GM23338 (cell line): ENCODE results near the gene TBX1. TPM values are rescaled to one million over a fixed set of nuclear protein-coding genes. Genes with fewer than 3 reads are reported as not detected.

ENCODE experiments used
- ATAC-seq: fragments of 200-7000 bp; cut with Tn5 transposase; 3 replicates; pipeline ENCODE4 v1.9.1; 2020
- DNase-seq: peaks from one replicate; pipeline ENCODE4 v3.0.0-alpha.2; 2015; ENCODE audit warnings: low spot score
- H2AFZ ChIP-seq: fragments of 200-600 bp; sonication (generic); 2 replicates; pipeline ENCODE4 v1.8.0; 2016; ENCODE audit warnings: antibody characterized with exemption, mild to moderate bottlenecking, moderate library complexity
- H3F3A ChIP-seq: fragments of 200-600 bp; sonication (generic); replicated peaks from 2 replicates; pipeline ENCODE4 v1.8.0; 2017; ENCODE audit warnings: antibody characterized with exemption, mixed run types, low read depth
- H3K27ac ChIP-seq: fragments of 200-600 bp; sonication (generic); 2 replicates; pipeline ENCODE4 v1.6.1; 2016; ENCODE audit warnings: low read depth
- H3K27me3 ChIP-seq: fragments of 200-600 bp; sonication (generic); 2 replicates; pipeline ENCODE4 v1.8.0; 2016; ENCODE audit warnings: mild to moderate bottlenecking, mixed run types, moderate library complexity; ENCODE audit not compliant: insufficient read depth
- H3K36me3 ChIP-seq: fragments of 200-600 bp; sonication (generic); 2 replicates; pipeline ENCODE4 v1.8.0; 2016; ENCODE audit warnings: mild to moderate bottlenecking; ENCODE audit not compliant: insufficient read depth
- H3K4me1 ChIP-seq: fragments of 200-600 bp; sonication (generic); 2 replicates; pipeline ENCODE4 v1.8.0; 2016; ENCODE audit warnings: mild to moderate bottlenecking, moderate library complexity; ENCODE audit not compliant: insufficient read depth
- H3K4me2 ChIP-seq: fragments of 200-600 bp; sonication (generic); 2 replicates; pipeline ENCODE4 v1.7.1; 2017; ENCODE audit warnings: mixed run types
- H3K4me3 ChIP-seq: fragments of 200-600 bp; sonication (generic); 2 replicates; pipeline ENCODE4 v1.6.1; 2016; ENCODE audit warnings: mixed run types
- H3K79me2 ChIP-seq: fragments of 200-600 bp; sonication (generic); replicated peaks from 2 replicates; pipeline ENCODE4 v1.8.0; 2017; ENCODE audit warnings: mild to moderate bottlenecking; ENCODE audit not compliant: insufficient read depth
- H3K9me2 ChIP-seq: fragments of 200-600 bp; sonication (generic); 2 replicates; pipeline ENCODE4 v1.8.0; 2017; ENCODE audit not compliant: insufficient read depth
- H4K20me1 ChIP-seq: fragments of 200-600 bp; sonication (generic); replicated peaks from 2 replicates; pipeline ENCODE4 v1.8.0; 2017; ENCODE audit warnings: mild to moderate bottlenecking; ENCODE audit not compliant: insufficient read depth
- H3K27ac Mint-ChIP-seq: 2 replicates; pipeline ENCODE4 v1.8.0; 2020; ENCODE audit warnings: inconsistent platforms, mild to moderate bottlenecking, moderate library complexity, mixed read lengths
- H3K27me3 Mint-ChIP-seq: 3 replicates; pipeline ENCODE4 v1.8.0; 2022; ENCODE audit warnings: low read depth, mild to moderate bottlenecking, moderate library complexity, mixed read lengths, inconsistent platforms; ENCODE audit not compliant: insufficient read depth, poor library complexity
- H3K36me3 Mint-ChIP-seq: 3 replicates; pipeline ENCODE4 v1.8.0; 2021; ENCODE audit warnings: low read depth, mild to moderate bottlenecking, inconsistent platforms, moderate library complexity, mixed read lengths
- H3K4me1 Mint-ChIP-seq: 3 replicates; pipeline ENCODE4 v1.8.0; 2020; ENCODE audit warnings: mild to moderate bottlenecking, inconsistent platforms, mixed read lengths
- H3K4me3 Mint-ChIP-seq: 3 replicates; pipeline ENCODE4 v1.8.0; 2021; ENCODE audit warnings: moderate library complexity, mild to moderate bottlenecking, inconsistent platforms, mixed read lengths
- H3K9me3 Mint-ChIP-seq: 3 replicates; pipeline ENCODE4 v1.8.0; 2020; ENCODE audit warnings: moderate library complexity, mild to moderate bottlenecking, inconsistent platforms, mixed read lengths
- CREB1 ChIP-seq: fragments of 250-450 bp; sonication (Bioruptor Pico); IDR thresholded peaks from 2 replicates; pipeline ENCODE4 v1.5.0; 2020; ENCODE audit warnings: low read depth, mild to moderate bottlenecking, moderate library complexity
- EZH2 ChIP-seq: fragments of 200-600 bp; sonication (generic); IDR thresholded peaks from one replicate; pipeline ENCODE4 v1.8.0; 2017; ENCODE audit warnings: antibody characterized with exemption, mild to moderate bottlenecking, low read depth; ENCODE audit not compliant: unreplicated experiment
- EZH2phosphoT487 ChIP-seq: fragments of 200-600 bp; sonication (generic); IDR thresholded peaks from one replicate; pipeline ENCODE4 v1.8.1; 2018; ENCODE audit warnings: antibody characterized with exemption; ENCODE audit not compliant: unreplicated experiment
- NANOG ChIP-seq: IDR thresholded peaks from 2 replicates; pipeline ENCODE4 v1.6.1; 2016; ENCODE audit warnings: antibody characterized with exemption, borderline replicate concordance
- POLR2AphosphoS5 ChIP-seq: IDR thresholded peaks from 2 replicates; pipeline ENCODE4 v1.6.1; 2016; ENCODE audit warnings: antibody characterized with exemption, low read depth
- STAT1 ChIP-seq: IDR thresholded peaks from one replicate; pipeline ENCODE4 v1.6.1; 2016; ENCODE audit warnings: antibody characterized with exemption; ENCODE audit not compliant: unreplicated experiment
- ZNF331 ChIP-seq: fragments of 250-450 bp; sonication (Bioruptor Pico); IDR thresholded peaks from 2 replicates; pipeline ENCODE4 v1.5.0; 2020; ENCODE audit warnings: low read depth, mild to moderate bottlenecking, moderate library complexity
- polyA plus RNA-seq: library from polyadenylated mRNA; unstranded; fragments of >200 nt; fragmentation: Nextera tagmentation; extraction: Ambion mirVana; gene quantifications from 2 replicates; pipeline ENCODE4 v1.2.1, GENCODE V29; 2016
- total RNA-seq: library from RNA; depleted of rRNA; stranded (reverse); fragments of >200 nt; shearing (Covaris generic); gene quantifications from 2 replicates; pipeline ENCODE4 v1.2.3, GENCODE V29; 2014
- TF ChIP-seq, protein P1 (sequence below): fragments of 250-450 bp; sonication (Bioruptor Pico); IDR thresholded peaks from 2 replicates; pipeline ENCODE4 v1.5.0; 2020; ENCODE audit warnings: mild to moderate bottlenecking, moderate library complexity
- TF ChIP-seq, protein P2 (sequence below): IDR thresholded peaks from one replicate; pipeline ENCODE4 v1.6.1; 2018; ENCODE audit warnings: antibody characterized with exemption; ENCODE audit not compliant: unreplicated experiment
- TF ChIP-seq, protein P3 (sequence below): IDR thresholded peaks from 2 replicates; pipeline ENCODE4 v1.6.1; 2016; ENCODE audit warnings: antibody characterized with exemption
- TF ChIP-seq, protein P4 (sequence below), 2 experiments: fragments of 200-600 bp in 1 of 2; sonication (generic) in 1 of 2; conservative IDR thresholded peaks; 2 replicates each; pipeline versions ENCODE4 v1.5.1 to v1.6.1; 2016 to 2017; ENCODE audit warnings: antibody characterized with exemption in 2 of 2, low read depth in 2 of 2, mild to moderate bottlenecking in 2 of 2, moderate library complexity in 1 of 2

TBX1 gene
- total and polyA plus RNA-seq, 2 experiments from 2014 or later, result 0.19 to 0.66 TPM

DNA sequence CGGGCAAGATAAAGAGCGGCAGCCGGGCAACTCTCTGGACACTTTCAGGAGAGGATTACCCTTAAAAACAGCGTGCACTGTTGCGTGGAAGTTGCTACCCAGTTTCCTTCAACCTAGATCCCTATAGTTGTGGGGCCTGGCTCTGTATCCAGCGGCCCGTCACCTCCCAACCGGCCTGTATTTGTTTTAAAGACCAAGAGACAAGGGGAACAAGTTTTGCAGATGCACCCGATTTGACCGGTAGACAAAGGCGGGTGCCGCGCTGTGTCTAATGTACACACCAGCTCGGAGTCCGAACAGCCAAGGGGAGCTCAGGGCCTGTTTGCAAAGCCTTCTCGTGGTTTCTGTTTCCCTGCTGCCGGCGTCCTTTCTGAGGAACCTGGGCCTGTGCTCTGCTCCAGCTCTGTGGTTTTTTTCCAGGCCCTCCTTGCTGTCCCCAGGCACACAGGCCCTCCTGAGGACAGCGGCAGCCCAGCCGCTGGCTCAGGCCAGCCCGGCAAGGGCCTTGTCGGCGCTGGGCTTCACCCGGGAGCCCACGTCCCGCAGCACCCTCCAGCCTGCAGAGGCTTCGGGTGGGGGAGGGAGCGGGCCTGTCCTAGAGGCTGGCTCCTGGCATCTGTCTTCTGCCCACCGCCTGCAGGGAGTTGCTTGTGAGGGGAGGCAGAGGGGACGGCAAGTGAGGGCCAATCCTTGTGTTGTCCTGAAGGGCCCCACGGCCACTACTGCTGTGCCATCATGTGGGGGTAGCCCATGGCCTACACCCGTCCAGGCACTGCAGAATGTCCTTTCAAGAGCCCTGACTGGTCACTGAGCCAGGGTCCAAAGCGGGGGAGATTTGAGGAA is 1.4 kb downstream of the TBX1 start:
- peaks cover 5% of the 10 kb centered on the region; the same call in 1 of the 3 replicates for H3K36me3 Mint-ChIP-seq
- peaks cover 85% of the 10 kb centered on the region for H3K27me3 Mint-ChIP-seq
- no peak overlapping the region for H3K27ac ChIP-seq
- TF ChIP-seq POLR2AphosphoS5 (no peak), CREB1 (CRISPR knock-in tag) (no peak), NANOG (no peak), EZH2 (peak; percentile 100), EZH2phosphoT487 (peak; percentile 62), ZNF331 (CRISPR knock-in tag) (no peak), STAT1 (no peak)
- TF ChIP-seq, protein P1, sequence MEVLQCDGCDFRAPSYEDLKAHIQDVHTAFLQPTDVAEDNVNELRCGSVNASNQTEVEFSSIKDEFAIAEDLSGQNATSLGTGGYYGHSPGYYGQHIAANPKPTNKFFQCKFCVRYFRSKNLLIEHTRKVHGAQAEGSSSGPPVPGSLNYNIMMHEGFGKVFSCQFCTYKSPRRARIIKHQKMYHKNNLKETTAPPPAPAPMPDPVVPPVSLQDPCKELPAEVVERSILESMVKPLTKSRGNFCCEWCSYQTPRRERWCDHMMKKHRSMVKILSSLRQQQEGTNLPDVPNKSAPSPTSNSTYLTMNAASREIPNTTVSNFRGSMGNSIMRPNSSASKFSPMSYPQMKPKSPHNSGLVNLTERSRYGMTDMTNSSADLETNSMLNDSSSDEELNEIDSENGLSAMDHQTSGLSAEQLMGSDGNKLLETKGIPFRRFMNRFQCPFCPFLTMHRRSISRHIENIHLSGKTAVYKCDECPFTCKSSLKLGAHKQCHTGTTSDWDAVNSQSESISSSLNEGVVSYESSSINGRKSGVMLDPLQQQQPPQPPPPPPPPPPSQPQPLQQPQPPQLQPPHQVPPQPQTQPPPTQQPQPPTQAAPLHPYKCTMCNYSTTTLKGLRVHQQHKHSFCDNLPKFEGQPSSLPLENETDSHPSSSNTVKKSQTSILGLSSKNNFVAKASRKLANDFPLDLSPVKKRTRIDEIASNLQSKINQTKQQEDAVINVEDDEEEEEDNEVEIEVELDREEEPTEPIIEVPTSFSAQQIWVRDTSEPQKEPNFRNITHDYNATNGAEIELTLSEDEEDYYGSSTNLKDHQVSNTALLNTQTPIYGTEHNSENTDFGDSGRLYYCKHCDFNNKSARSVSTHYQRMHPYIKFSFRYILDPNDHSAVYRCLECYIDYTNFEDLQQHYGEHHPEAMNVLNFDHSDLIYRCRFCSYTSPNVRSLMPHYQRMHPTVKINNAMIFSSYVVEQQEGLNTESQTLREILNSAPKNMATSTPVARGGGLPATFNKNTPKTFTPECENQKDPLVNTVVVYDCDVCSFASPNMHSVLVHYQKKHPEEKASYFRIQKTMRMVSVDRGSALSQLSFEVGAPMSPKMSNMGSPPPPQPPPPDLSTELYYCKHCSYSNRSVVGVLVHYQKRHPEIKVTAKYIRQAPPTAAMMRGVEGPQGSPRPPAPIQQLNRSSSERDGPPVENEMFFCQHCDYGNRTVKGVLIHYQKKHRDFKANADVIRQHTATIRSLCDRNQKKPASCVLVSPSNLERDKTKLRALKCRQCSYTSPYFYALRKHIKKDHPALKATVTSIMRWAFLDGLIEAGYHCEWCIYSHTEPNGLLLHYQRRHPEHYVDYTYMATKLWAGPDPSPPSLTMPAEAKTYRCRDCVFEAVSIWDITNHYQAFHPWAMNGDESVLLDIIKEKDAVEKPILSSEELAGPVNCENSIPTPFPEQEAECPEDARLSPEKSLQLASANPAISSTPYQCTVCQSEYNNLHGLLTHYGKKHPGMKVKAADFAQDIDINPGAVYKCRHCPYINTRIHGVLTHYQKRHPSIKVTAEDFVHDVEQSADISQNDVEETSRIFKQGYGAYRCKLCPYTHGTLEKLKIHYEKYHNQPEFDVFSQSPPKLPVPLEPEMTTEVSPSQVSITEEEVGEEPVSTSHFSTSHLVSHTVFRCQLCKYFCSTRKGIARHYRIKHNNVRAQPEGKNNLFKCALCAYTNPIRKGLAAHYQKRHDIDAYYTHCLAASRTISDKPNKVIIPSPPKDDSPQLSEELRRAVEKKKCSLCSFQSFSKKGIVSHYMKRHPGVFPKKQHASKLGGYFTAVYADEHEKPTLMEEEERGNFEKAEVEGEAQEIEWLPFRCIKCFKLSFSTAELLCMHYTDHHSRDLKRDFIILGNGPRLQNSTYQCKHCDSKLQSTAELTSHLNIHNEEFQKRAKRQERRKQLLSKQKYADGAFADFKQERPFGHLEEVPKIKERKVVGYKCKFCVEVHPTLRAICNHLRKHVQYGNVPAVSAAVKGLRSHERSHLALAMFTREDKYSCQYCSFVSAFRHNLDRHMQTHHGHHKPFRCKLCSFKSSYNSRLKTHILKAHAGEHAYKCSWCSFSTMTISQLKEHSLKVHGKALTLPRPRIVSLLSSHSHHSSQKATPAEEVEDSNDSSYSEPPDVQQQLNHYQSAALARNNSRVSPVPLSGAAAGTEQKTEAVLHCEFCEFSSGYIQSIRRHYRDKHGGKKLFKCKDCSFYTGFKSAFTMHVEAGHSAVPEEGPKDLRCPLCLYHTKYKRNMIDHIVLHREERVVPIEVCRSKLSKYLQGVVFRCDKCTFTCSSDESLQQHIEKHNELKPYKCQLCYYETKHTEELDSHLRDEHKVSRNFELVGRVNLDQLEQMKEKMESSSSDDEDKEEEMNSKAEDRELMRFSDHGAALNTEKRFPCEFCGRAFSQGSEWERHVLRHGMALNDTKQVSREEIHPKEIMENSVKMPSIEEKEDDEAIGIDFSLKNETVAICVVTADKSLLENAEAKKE (CRISPR knock-in tag), result no peak
- TF ChIP-seq, protein P2, sequence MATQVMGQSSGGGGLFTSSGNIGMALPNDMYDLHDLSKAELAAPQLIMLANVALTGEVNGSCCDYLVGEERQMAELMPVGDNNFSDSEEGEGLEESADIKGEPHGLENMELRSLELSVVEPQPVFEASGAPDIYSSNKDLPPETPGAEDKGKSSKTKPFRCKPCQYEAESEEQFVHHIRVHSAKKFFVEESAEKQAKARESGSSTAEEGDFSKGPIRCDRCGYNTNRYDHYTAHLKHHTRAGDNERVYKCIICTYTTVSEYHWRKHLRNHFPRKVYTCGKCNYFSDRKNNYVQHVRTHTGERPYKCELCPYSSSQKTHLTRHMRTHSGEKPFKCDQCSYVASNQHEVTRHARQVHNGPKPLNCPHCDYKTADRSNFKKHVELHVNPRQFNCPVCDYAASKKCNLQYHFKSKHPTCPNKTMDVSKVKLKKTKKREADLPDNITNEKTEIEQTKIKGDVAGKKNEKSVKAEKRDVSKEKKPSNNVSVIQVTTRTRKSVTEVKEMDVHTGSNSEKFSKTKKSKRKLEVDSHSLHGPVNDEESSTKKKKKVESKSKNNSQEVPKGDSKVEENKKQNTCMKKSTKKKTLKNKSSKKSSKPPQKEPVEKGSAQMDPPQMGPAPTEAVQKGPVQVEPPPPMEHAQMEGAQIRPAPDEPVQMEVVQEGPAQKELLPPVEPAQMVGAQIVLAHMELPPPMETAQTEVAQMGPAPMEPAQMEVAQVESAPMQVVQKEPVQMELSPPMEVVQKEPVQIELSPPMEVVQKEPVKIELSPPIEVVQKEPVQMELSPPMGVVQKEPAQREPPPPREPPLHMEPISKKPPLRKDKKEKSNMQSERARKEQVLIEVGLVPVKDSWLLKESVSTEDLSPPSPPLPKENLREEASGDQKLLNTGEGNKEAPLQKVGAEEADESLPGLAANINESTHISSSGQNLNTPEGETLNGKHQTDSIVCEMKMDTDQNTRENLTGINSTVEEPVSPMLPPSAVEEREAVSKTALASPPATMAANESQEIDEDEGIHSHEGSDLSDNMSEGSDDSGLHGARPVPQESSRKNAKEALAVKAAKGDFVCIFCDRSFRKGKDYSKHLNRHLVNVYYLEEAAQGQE, result no peak
- TF ChIP-seq, protein P3, sequence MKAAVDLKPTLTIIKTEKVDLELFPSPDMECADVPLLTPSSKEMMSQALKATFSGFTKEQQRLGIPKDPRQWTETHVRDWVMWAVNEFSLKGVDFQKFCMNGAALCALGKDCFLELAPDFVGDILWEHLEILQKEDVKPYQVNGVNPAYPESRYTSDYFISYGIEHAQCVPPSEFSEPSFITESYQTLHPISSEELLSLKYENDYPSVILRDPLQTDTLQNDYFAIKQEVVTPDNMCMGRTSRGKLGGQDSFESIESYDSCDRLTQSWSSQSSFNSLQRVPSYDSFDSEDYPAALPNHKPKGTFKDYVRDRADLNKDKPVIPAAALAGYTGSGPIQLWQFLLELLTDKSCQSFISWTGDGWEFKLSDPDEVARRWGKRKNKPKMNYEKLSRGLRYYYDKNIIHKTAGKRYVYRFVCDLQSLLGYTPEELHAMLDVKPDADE, result no peak
- TF ChIP-seq, protein P4, sequence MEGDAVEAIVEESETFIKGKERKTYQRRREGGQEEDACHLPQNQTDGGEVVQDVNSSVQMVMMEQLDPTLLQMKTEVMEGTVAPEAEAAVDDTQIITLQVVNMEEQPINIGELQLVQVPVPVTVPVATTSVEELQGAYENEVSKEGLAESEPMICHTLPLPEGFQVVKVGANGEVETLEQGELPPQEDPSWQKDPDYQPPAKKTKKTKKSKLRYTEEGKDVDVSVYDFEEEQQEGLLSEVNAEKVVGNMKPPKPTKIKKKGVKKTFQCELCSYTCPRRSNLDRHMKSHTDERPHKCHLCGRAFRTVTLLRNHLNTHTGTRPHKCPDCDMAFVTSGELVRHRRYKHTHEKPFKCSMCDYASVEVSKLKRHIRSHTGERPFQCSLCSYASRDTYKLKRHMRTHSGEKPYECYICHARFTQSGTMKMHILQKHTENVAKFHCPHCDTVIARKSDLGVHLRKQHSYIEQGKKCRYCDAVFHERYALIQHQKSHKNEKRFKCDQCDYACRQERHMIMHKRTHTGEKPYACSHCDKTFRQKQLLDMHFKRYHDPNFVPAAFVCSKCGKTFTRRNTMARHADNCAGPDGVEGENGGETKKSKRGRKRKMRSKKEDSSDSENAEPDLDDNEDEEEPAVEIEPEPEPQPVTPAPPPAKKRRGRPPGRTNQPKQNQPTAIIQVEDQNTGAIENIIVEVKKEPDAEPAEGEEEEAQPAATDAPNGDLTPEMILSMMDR (conservative IDR thresholded peaks at IDR 0.05; ENCODE audit: low read depth in 2 of 2), result no peak
- H3K4me1 Mint-ChIP-seq, result peaks cover 37% of the 10 kb centered on the region
- no peaks in the 10 kb centered on the region for H3K36me3 ChIP-seq
- no peaks in the 10 kb centered on the region for H3K9me2 ChIP-seq
- H3K27me3 ChIP-seq, result peaks cover 95% of the 10 kb centered on the region
- H3F3A ChIP-seq, result peaks cover 27% of the 10 kb centered on the region
- H4K20me1 ChIP-seq, result peaks cover 7% of the 10 kb centered on the region
- H3K4me1 ChIP-seq, result peaks cover 45% of the 10 kb centered on the region
- ATAC-seq (peak; percentile 0; the same call in 1 of the 3 replicates), DNase-seq (peak; percentile 53)
- peaks cover 3% of the 10 kb centered on the region; the same call in 2 of the 3 replicates for H3K9me3 Mint-ChIP-seq
- H2AFZ ChIP-seq, result no peak overlapping the region; the same call in 1 of the 2 replicates
- no peaks in the 10 kb centered on the region for H3K79me2 ChIP-seq
- H3K4me2 ChIP-seq, result peak overlapping the region; percentile 77
- H3K4me3 ChIP-seq, result peak overlapping the region; percentile 43; the same call in 1 of the 2 replicates
- no peak overlapping the region for H3K27ac Mint-ChIP-seq
- peak overlapping the region; percentile 63; the same call in 2 of the 3 replicates for H3K4me3 Mint-ChIP-seq
